Astrocyte (in vitro differentiated cells and primary cell): ENCODE measurements around the gene CBX2. TPM values are rescaled to one million over a fixed set of nuclear protein-coding genes. Genes with fewer than 3 reads are reported as not detected.

ENCODE experiments used
- DNase-seq: peaks from one replicate; pipeline ENCODE4 v3.0.0-alpha.2; 2010; ENCODE audit warnings: low read depth
- FAIRE-seq: peaks from 2 replicates; lab custom pipeline; 2011; peaks lifted over from hg19 to GRCh38; lab: Jason Lieb, UNC
- H2AFZ ChIP-seq: 2 replicates; pipeline ENCODE4 v1.6.0; 2012; ENCODE audit warnings: low read depth, low read length, inconsistent platforms
- H3K27ac ChIP-seq: 2 replicates; pipeline ENCODE4 v1.5.1; 2011; ENCODE audit warnings: low read depth, low read length, inconsistent platforms
- H3K27me3 ChIP-seq: 2 replicates; pipeline ENCODE4 v1.6.0; 2011; ENCODE audit warnings: low read length, inconsistent platforms; ENCODE audit not compliant: insufficient read depth
- H3K36me3 ChIP-seq: 2 replicates; pipeline ENCODE4 v1.5.1; 2011; ENCODE audit warnings: low read length, inconsistent platforms; ENCODE audit not compliant: insufficient read depth
- H3K4me1 ChIP-seq: 2 replicates; pipeline ENCODE4 v1.5.1; 2011; ENCODE audit warnings: low read length, inconsistent platforms; ENCODE audit not compliant: insufficient read depth
- H3K4me2 ChIP-seq: 2 replicates; pipeline ENCODE4 v1.6.0; 2012; ENCODE audit warnings: low read length, inconsistent platforms
- H3K4me3 ChIP-seq: 2 replicates; pipeline ENCODE4 v1.5.1; 2011; ENCODE audit warnings: low read depth, mild to moderate bottlenecking, low read length, inconsistent platforms; ENCODE audit not compliant: insufficient read depth
- H3K79me2 ChIP-seq: 2 replicates; pipeline ENCODE4 v1.6.0; 2012; ENCODE audit warnings: mild to moderate bottlenecking, low read length, inconsistent platforms; ENCODE audit not compliant: insufficient read depth
- H3K9ac ChIP-seq: 2 replicates; pipeline ENCODE4 v1.6.0; 2012; ENCODE audit warnings: mild to moderate bottlenecking, low read length, inconsistent platforms
- H3K9me3 ChIP-seq: 2 replicates; pipeline ENCODE4 v1.5.1; 2012; ENCODE audit warnings: low read depth, mild to moderate bottlenecking, low read length, inconsistent platforms; ENCODE audit not compliant: insufficient read depth
- H4K20me1 ChIP-seq: 2 replicates; pipeline ENCODE4 v1.6.0; 2012; ENCODE audit warnings: low read length, inconsistent platforms; ENCODE audit not compliant: insufficient read depth
- H3K27ac Mint-ChIP-seq: one replicate; pipeline ENCODE4 v1.8.0; 2021; ENCODE audit warnings: mild to moderate bottlenecking, mixed read lengths; ENCODE audit not compliant: unreplicated experiment
- H3K27me3 Mint-ChIP-seq: one replicate; pipeline ENCODE4 v1.8.0; 2021; ENCODE audit warnings: low read depth, mixed read lengths; ENCODE audit not compliant: unreplicated experiment
- H3K36me3 Mint-ChIP-seq: one replicate; pipeline ENCODE4 v1.8.0; 2021; ENCODE audit warnings: low read depth, mixed read lengths; ENCODE audit not compliant: unreplicated experiment
- H3K4me1 Mint-ChIP-seq: one replicate; pipeline ENCODE4 v1.8.0; 2021; ENCODE audit warnings: low read depth, mixed read lengths; ENCODE audit not compliant: unreplicated experiment
- H3K4me3 Mint-ChIP-seq: one replicate; pipeline ENCODE4 v1.8.0; 2021; ENCODE audit warnings: mild to moderate bottlenecking, moderate library complexity, mixed read lengths; ENCODE audit not compliant: unreplicated experiment
- H3K9me3 Mint-ChIP-seq: one replicate; pipeline ENCODE4 v1.8.0; 2021; ENCODE audit warnings: mild to moderate bottlenecking, mixed read lengths; ENCODE audit not compliant: unreplicated experiment
- CTCF ChIP-seq: IDR thresholded peaks from 2 replicates; pipeline ENCODE4 v1.5.1; 2011; ENCODE audit warnings: low read depth, mild to moderate bottlenecking, inconsistent platforms, low read length, moderate library complexity; ENCODE audit not compliant: insufficient read depth
- EZH2 ChIP-seq: IDR thresholded peaks from 2 replicates; pipeline ENCODE4 v1.6.1; 2012; ENCODE audit warnings: mild to moderate bottlenecking, low read length, inconsistent platforms; ENCODE audit not compliant: insufficient read depth
- total RNA-seq: library from RNA; stranded (reverse); gene quantifications from 2 replicates; pipeline ENCODE4 v1.2.1, GENCODE V29; 2021

The CBX2 gene
- total RNA-seq, 1 donor from 2014 or later, result 6.7 TPM

- Histone ChIP-seq H3K9ac (no peak overlapping the region), H3K27me3 (peaks cover 6% of the 10 kb centered on the region), H4K20me1 (no peaks in the 10 kb centered on the region), H2AFZ (no peak overlapping the region), H3K4me3 (no peak overlapping the region), H3K36me3 (no peaks in the 10 kb centered on the region), H3K4me1 (no peaks in the 10 kb centered on the region), H3K9me3 (no peaks in the 10 kb centered on the region), H3K27ac (no peak overlapping the region), H3K79me2 (no peaks in the 10 kb centered on the region), H3K4me2 (no peak overlapping the region)
- TF ChIP-seq CTCF, result no peak
- TF ChIP-seq EZH2, result no peak
- Mint-ChIP-seq H3K27me3 (peaks cover 59% of the 10 kb centered on the region), H3K9me3 (peaks cover 6% of the 10 kb centered on the region), H3K27ac (no peak overlapping the region), H3K4me3 (no peak overlapping the region), H3K4me1 (peaks cover 6% of the 10 kb centered on the region), H3K36me3 (no peaks in the 10 kb centered on the region)
- FAIRE-seq (no peak), DNase-seq (no peak)
Observed at GRCh38 chr17:79825580-79825921, 47.6 kb downstream of the CBX2 start.

- H3K4me2 ChIP-seq, result peak overlapping the region; percentile 13
- H3K27me3 ChIP-seq, result peaks cover 2% of the 10 kb centered on the region
Observed at GRCh38 chr17:79826204-79826680, 48.3 kb downstream of the CBX2 start.

More at GRCh38 chr17:79826204-79826680, 48.3 kb downstream of the CBX2 start:
- peaks cover 6% of the 10 kb centered on the region for H3K9me3 Mint-ChIP-seq
- FAIRE-seq (no peak), DNase-seq (no peak)
- no peak overlapping the region for H3K4me3 Mint-ChIP-seq
- Histone ChIP-seq H3K79me2 (no peaks in the 10 kb centered on the region), H3K4me3 (no peak overlapping the region), H3K9me3 (no peaks in the 10 kb centered on the region), H3K36me3 (no peaks in the 10 kb centered on the region), H4K20me1 (no peaks in the 10 kb centered on the region), H3K4me1 (no peaks in the 10 kb centered on the region), H3K27ac (no peak overlapping the region), H3K9ac (no peak overlapping the region), H2AFZ (no peak overlapping the region)
- H3K27me3 Mint-ChIP-seq, result peaks cover 52% of the 10 kb centered on the region
- H3K4me1 Mint-ChIP-seq, result peaks cover 6% of the 10 kb centered on the region
- no peaks in the 10 kb centered on the region for H3K36me3 Mint-ChIP-seq
- no peak overlapping the region for H3K27ac Mint-ChIP-seq
- TF ChIP-seq CTCF (no peak), EZH2 (no peak)
